Measurements from ENCODE around the gene ACAD11.
A peak's percentile ranks its signal among the peaks of the same experiment; 100 is the strongest.
"Not testable (repeated sequence)": the region's sequence is repeated elsewhere in the genome, so short reads cannot be mapped to it uniquely, and the experiment has no call there.

Gene ACAD11

GRCh38 chr3:132596816-132597433, 62.7 kb downstream of the ACAD11 start, which contains the start of gene ACKR4:
ACKR4 (plus strand) TSS chr3:132597270; CDS start chr3:132600398, 3,128 bp downstream.
- no peak for DNase-seq

GRCh38 chr3:132596326-132596725, 63.3 kb downstream of the ACAD11 start:
- DNase-seq, result no peak

GRCh38 chr3:132595014-132595413, 64.6 kb downstream of the ACAD11 start:
- DNase-seq, result peak; percentile 74

DNA sequence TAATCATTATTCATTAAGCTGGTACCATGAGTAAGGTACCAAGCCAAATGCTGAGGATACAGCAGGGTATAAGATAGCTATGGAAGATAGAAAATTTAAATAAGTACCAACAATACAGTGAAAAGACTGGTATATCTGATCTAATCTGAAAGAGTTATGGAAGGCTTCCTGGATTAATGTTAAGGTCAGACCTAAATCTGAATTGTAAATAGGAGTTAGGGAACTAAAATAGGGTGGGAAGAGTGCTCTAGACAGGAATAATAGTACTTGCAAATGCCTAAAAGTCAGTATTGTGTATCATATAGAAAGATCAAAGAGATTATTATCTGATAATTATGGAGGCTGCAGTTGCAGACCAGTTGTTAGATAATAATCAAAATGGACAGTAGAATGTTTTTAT, 65.1 kb downstream of the ACAD11 start:
- no peak for DNase-seq

DNA sequence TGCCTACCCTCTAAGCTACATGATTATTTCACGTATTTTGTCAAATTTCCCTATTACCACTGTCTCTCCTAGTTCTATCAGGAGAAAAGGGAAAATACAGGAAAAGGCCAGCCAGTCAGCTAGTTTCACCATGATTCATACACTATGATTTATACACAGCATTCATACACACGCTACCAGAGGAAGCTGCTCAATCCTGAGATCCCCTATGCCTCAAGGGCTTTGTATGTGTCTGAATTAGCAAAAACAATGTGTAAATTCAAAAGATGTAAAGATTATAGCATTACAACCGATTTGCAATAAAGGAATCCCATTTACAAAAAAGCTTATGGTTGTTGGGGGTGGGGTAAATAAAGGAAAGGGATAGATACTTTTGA, 65.7 kb downstream of the ACAD11 start:
- DNase-seq, result peak; percentile 91

DNA sequence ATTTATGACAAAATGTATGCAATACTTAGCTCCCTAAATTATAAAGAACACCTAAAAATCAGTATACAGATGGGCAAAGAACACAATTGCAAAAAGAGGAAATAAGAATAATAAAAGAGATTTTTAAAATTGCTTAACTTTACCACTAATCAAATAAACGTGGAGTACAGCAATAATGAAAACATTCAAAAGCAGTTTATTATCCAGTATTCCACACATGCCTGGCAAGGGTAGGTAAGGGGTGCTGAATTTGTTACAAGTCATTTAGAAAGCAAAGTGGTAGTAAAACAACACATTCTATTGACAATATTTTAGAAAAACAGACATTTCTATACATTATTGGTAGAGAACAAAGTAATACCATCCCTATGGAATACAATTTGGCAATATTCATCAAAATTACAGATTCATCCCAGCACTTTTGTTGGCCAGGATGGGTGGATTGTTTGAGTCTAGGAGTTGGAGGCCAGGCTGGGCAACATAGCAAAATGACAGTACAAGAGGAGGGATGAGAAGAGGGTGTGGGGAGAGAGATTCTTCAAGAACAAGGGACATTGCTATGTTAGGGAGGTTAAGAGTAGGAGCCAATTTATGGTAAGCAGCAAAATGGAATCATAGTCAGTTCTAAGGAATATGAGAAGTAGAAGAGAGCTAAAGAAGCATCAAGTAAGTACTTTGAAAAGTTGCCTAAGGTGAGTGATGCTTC, 66.2 kb downstream of the ACAD11 start:
- peak; percentile 21 for DNase-seq

- no peak for DNase-seq
Observed at GRCh38 chr3:132592216-132592615, 67.4 kb downstream of the ACAD11 start.

GRCh38 chr3:132587401-132587800, 72.2 kb downstream of the ACAD11 start:
- DNase-seq, result no peak

DNA sequence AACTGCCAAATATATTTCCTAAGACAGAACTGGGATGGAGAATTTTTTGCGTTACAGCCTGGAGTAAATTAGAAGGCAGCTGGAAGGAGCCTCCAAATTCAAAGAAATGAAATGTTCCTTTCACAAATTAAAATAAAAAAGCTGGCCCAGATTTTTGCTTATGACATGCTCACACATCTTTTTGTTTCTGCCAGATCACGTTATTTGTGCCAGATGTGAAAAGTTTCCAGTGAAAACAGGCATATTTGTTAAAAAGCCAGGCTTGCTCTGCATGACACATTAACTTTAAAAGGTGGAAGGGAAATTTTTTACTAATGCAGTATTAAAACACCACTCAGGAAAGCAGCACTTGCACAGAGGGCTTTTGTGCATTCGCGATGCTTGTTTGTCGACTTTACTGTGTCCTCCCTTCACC, 85.8 kb downstream of the ACAD11 start:
- DNase-seq, result no peak

DNA sequence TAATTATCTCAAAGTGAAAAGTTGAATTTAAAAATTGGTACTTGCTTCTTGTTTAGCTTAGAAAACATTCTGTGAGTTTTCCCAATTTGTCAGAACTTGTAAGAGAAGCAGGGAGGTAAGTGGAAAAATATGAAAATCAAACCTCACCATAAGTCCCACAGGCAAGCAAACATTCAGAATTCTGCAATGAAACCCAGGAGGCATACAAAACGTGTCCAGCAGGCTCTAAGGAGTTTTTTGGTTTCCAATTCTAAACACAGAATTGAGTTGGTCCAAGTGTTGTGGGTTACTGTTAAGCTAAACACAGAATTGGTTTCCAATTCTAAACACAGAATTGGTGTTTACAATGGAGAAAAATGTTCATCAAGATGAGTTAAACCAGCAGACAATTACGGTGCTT, 89.6 kb downstream of the ACAD11 start:
- no peak for DNase-seq

DNA sequence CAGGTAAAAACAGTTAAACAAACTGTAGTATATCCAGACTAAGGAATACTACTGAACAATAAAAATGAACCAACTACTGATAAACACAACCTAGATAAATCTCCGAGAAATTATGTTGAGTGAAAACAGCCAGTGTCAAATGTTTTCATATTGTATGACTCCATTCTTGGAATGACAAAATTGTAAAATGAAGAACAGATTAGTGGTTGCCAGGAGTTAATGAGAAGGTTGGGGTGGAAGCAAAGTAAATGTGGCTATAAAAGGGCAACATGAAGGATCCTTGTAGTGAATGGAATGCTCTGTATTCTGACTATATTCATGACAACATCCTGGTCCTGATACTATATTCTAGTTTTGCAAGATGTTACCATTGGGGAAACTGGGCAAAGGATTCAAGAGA, 90.0 kb downstream of the ACAD11 start:
- DNase-seq, result no peak

DNA sequence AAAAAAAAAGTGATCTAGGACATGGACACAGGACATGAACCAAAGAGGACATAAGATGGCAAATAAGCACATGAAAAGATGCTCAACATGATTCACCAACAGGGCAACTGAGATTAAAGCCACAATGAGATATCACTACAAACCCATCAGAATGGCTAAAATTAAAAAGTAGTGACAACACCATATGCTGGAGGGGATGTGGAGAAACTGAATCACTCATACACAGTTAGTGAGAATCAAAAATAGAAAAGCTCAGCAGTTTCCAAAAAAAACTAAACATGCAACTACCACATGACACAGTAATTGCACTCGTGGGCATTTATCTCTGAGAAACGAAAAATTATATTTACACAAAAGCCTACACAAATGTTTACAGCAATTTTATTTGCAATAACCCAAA, 90.5 kb downstream of the ACAD11 start:
- DNase-seq, result no peak

GRCh38 chr3:132568422-132568821, 91.2 kb downstream of the ACAD11 start:
- no peak for DNase-seq

DNA sequence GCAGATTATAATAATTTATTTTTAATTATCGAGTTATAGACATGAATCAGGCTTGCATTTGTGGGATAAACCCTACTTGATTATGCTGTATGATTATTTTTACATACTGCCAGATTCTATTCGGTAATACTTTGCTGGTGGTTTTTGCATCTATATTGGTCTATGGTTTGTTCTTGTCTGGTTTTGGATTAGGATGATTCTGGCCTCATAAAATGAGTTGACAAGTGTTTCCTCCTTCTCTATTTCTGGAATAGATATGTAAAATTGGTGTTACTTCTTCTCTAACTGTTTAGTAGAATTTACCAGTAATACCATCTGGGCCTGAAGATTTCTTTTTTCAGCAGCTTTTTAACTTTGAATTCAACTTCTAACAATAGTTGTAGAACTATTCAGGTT, 95.5 kb downstream of the ACAD11 start:
- no peak for DNase-seq

GRCh38 chr3:132563420-132564069, 96.1 kb downstream of the ACAD11 start:
- DNase-seq, result no peak

DNA sequence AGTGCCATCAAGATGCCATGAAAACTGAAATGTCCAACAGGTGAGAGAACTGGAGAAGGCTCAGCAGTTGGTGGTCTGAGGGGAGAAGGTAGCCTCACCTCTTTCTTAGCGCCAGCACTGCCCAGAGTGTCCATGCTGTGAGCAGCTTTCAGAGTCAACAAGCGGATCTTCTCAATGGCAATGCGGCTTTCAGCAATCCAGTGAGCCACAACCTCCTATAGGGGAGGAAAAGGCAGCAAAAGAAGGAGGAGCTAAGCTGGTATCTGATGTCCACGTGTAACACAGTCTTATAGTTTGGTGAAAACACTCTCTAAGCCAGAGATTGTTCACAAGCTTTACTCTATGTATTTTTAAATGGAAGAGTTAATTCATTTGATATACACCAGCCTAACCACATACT, 98.6 kb downstream of the ACAD11 start:
- no peak for DNase-seq

DNA sequence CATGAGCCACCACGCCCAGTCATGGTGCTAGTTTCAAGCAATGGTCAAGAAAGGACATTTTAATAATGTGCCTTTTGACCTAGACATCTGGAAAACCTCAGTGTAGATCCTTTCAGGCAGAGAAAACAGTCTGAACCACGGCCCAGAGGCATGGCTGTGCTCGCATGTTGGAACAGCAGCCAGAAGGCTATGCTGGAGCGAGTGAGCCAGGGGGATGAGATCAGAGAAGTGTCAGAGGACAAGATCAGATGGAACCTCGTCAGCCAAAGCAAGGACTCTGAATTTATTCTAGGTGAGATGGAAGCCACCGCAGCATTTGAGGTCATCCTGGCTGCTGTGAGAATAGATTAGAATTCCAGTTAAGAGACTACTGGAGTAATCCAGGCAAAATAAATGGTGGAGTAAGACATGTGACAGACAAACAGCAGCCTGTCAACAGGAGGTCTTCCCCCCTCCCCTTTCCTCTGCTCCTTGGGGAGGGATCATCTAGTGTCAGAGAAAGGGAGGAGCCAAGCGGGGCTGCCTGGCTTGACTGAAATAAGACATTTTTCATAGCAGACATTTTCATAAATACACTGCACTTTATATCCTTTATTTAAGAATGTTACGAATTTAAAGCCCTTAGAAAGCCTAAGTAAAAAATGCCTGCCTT, 103.0 kb downstream of the ACAD11 start:
- DNase-seq, result no peak

GRCh38 chr3:132556036-132556386, 103.6 kb downstream of the ACAD11 start:
- not testable (repeated sequence) for DNase-seq

DNA sequence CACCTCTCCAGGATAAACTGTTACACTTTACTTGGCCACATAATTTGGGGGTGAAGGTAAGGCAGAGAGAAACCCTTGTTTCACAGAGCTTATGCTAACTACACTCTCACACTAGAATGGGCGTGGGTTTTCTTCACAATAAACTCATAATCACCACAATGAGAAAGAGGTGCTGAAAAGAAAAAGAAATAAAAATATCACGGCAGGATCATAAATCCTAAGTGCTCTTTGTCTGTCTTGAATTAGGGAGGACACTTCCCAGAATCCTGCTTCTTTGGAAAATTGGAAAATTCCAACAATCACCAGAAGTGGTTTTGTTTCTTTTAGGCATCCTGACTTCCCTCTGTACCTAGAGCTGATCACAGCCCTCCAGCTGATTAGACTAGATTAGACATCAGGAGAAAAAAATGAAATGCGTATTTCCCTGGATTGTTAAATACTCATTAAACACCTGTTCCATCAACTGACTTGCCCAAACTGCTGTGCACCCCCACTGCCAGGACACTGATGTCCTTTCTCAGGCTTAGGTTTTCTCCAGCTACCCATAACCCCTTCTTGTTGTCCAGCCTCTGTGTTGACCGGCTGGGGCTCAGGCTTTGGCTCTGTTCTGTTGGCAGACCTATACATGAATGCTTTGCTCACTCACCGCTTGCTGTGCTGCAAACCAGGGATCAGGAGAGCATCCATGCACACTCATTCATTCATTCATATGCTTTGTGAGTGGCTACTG, 104.1 kb downstream of the ACAD11 start:
- no peak for DNase-seq

GRCh38 chr3:132554437-132554836, 105.2 kb downstream of the ACAD11 start:
- no peak for DNase-seq

- DNase-seq, result no peak
Observed at GRCh38 chr3:132553826-132554225, 105.8 kb downstream of the ACAD11 start.

DNA sequence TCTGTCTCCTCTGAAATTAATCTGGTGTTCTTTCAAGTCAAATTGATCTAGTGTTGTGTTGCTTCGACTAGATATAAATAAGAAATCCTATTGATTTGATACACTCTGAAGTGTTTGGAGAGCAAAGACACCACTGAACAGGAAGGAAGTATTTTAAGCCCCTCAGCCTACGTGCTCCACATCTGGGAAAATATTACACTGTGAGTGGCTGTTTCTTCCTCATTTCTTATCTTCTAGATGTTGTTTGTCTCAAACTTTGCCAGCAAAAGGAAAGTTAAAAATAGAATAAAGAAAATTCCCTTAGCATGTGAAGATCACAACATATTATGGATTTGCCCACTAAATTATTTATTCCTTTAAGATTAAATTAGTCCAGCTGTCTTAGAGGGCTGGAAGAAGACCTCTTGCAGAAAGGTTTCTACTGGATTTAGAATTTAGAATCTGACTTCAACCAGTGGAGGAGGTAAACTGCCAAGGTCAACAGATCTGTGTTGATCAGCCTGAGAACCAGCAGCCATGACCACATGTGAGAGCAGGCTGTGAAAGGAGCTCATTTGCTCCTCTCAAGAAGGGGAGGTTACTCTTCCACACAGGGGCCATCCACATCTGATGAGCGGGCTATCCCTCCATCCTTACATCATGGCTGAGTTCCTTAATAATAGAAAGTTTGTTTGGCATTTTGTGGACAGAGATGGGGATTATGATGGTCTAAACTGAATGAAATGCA, 108.9 kb downstream of the ACAD11 start:
- DNase-seq, result no peak
